GM12892 (cell line): ENCODE measurements around the gene KCNMB4.
A peak's percentile ranks its signal among the peaks of the same experiment; 100 is the strongest.

Source experiments
- POLR2A ChIP-seq: IDR thresholded peaks from 2 replicates; pipeline ENCODE4 v1.6.1; 2011; ENCODE audit warnings: low read depth, low read length, control low read depth
- POLR2AphosphoS5 ChIP-seq: IDR thresholded peaks from 2 replicates; pipeline ENCODE4 v1.6.1; 2011; ENCODE audit warnings: low read depth, low read length, control low read depth
- TAF1 ChIP-seq: IDR thresholded peaks from 2 replicates; pipeline ENCODE4 v1.6.1; 2011; ENCODE audit warnings: low read depth, mild to moderate bottlenecking, control low read depth, low read length, borderline replicate concordance

GRCh38 chr12:70467918-70468733 is 102.0 kb downstream of the KCNMB4 start:
- TF ChIP-seq TAF1 (no peak), POLR2A (peak; percentile 36; the same call in 1 of the 2 replicates), POLR2AphosphoS5 (no peak)
